Suprapubic skin (tissue), 4 donors: ENCODE results near the gene C3.

Experiments
- EP300 ChIP-seq: sonication (generic); formaldehyde crosslinking; IDR thresholded peaks from one replicate; pipeline ENCODE4 v1.6.1; 2017; ENCODE audit warnings: antibody characterized with exemption
- POLR2A ChIP-seq, 2 donors: fragments of 450-650 bp; IDR thresholded peaks; one replicate each; pipeline ENCODE4 v1.6.1; 2017; ENCODE audit warnings: antibody characterized with exemption in 2 of 2, mild to moderate bottlenecking in 2 of 2, moderate library complexity in 2 of 2
- POLR2AphosphoS5 ChIP-seq, 3 donors: sonication (generic); formaldehyde crosslinking; IDR thresholded peaks; one replicate each; pipeline ENCODE4 v1.6.1; 2017; ENCODE audit warnings: antibody characterized with exemption in 3 of 3
- TF ChIP-seq, protein P1 (sequence below), 2 donors: fragments of 200-600 bp in 1 of 2; fragments of 450-650 bp in 1 of 2; sonication (generic) in 1 of 2; IDR thresholded peaks; one replicate each; pipeline ENCODE4 v1.5.1; 2016 to 2019; ENCODE audit warnings: antibody characterized with exemption in 2 of 2, mild to moderate bottlenecking in 1 of 2, moderate library complexity in 1 of 2

DNA sequence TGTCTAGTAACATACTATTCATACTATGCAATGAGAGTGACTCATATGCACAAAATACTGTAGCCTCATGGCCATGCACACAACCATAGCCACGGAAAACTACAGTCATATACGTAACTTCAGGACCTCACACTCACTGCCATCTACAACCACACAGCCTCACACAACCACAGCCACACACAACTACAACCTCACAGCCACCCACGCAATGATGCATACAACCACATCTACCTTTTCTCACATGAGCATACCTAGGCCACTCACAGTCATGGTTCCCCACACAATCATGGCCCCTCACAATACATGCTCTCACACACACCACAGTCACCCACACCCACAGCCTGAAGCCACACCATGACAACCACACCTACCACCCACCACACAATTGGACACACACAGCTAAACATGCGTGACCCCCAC, 41.8 kb downstream of the C3 start:
- TF ChIP-seq POLR2A (IDR thresholded peaks at IDR 0.05) = no peak
- TF ChIP-seq, protein P1, sequence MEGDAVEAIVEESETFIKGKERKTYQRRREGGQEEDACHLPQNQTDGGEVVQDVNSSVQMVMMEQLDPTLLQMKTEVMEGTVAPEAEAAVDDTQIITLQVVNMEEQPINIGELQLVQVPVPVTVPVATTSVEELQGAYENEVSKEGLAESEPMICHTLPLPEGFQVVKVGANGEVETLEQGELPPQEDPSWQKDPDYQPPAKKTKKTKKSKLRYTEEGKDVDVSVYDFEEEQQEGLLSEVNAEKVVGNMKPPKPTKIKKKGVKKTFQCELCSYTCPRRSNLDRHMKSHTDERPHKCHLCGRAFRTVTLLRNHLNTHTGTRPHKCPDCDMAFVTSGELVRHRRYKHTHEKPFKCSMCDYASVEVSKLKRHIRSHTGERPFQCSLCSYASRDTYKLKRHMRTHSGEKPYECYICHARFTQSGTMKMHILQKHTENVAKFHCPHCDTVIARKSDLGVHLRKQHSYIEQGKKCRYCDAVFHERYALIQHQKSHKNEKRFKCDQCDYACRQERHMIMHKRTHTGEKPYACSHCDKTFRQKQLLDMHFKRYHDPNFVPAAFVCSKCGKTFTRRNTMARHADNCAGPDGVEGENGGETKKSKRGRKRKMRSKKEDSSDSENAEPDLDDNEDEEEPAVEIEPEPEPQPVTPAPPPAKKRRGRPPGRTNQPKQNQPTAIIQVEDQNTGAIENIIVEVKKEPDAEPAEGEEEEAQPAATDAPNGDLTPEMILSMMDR (IDR thresholded peaks at IDR 0.05) = no peak
- no peak for TF ChIP-seq POLR2AphosphoS5 (IDR thresholded peaks at IDR 0.05)
- TF ChIP-seq EP300 = no peak
